AG04450 (cell line): ENCODE measurements around the gene CPVL. TPM values are rescaled to one million over a fixed set of nuclear protein-coding genes. Genes with fewer than 3 reads are reported as not detected.

ENCODE experiments used
- CTCF ChIA-PET: fragments of 300-600, 350-600 bp; formaldehyde crosslinking; extraction: SDS; loops from one replicate; lab custom pipeline; 2022; ENCODE audit warnings: antibody characterized with exemption, inconsistent platforms; lab: Charles Lee
- POLR2A ChIA-PET: fragments of 350-600 bp; formaldehyde crosslinking; extraction: SDS; loops from one replicate; lab custom pipeline; 2021; ENCODE audit warnings: antibody characterized with exemption, inconsistent platforms; lab: Yijun Ruan, JAX
- DNase-seq: peaks from one replicate; pipeline ENCODE4 v3.0.0-alpha.2; 2011; ENCODE audit warnings: low read depth, low spot score
- H3K27ac ChIP-seq: one replicate; pipeline ENCODE4 v1.5.1; 2012; ENCODE audit warnings: low read depth, low read length, control low read depth
- H3K27me3 ChIP-seq: one replicate; pipeline ENCODE4 v1.6.0; 2012; ENCODE audit warnings: low read length; ENCODE audit not compliant: control insufficient read depth, insufficient read depth
- H3K4me3 ChIP-seq: 2 replicates; pipeline ENCODE4 v1.5.1; 2011; ENCODE audit warnings: mild to moderate bottlenecking, low read depth, low read length, control low read depth
- H3K9me3 ChIP-seq: 2 replicates; pipeline ENCODE4 v1.5.1; 2012; ENCODE audit warnings: low read length; ENCODE audit not compliant: control insufficient read depth, insufficient read depth
- CTCF ChIP-seq: IDR thresholded peaks from 2 replicates; pipeline ENCODE4 v1.5.1; 2011; ENCODE audit warnings: low read depth, low read length, control low read depth, inconsistent platforms
- polyA minus RNA-seq: library from RNA; depleted of rRNA, polyadenylated mRNA; stranded (reverse); fragments of >200 nt; gene quantifications from 2 replicates; pipeline ENCODE4 v1.2.3, GENCODE V29; 2011; rRNA and poly(A)+ RNA removed
- polyA plus RNA-seq: library from polyadenylated mRNA; depleted of rRNA; stranded (reverse); fragments of >200 nt; gene quantifications from 2 replicates; pipeline ENCODE4 v1.2.3, GENCODE V29; 2011; rRNA removed

CPVL gene
- not detected in 2 replicates for polyA plus RNA-seq
- not detected in 2 replicates for polyA minus RNA-seq

- CTCF ChIA-PET: interaction anchor here (0.6 to 1.4 kb wide), 3 partner anchors 48 to 224 kb away, joined by 3 to 5 read pairs (median 3); no protein-coding TSS in a partner anchor
- no peak for DNase-seq
- POLR2A ChIA-PET: no interaction called here
- no peak within 1 kb of the TSS for H3K4me3 ChIP-seq
- no peaks in the 10 kb centered on the region for H3K9me3 ChIP-seq
- TF ChIP-seq CTCF: no peak
- peaks cover 16% of the 10 kb centered on the region for H3K27me3 ChIP-seq
- no peak within 1 kb of the TSS for H3K27ac ChIP-seq
Measured at GRCh38 chr7:29146057-29146706, at the start of gene CPVL. CPVL (minus strand) TSS chr7:29146537; CDS start chr7:29121061, 25,476 bp downstream.

GRCh38 chr7:29194594-29195427 lies 48.5 kb upstream of the CPVL start, which contains the start of gene CHN2:
CHN2 (plus strand) TSS chr7:29194775.
- Histone ChIP-seq H3K4me3 (peak within 1 kb of the TSS; percentile 41), H3K27me3 (peaks cover 33% of the 10 kb centered on the region), H3K27ac (no peak within 1 kb of the TSS), H3K9me3 (no peaks in the 10 kb centered on the region; the same call in 1 of the 2 replicates)
- POLR2A ChIA-PET: no interaction called here
- TF ChIP-seq CTCF: no peak
- CTCF ChIA-PET: interaction anchor here (0.7 to 1.0 kb wide), 2 partner anchors 26 to 214 kb away, joined by 3 to 6 read pairs; no protein-coding TSS in a partner anchor
- no peak for DNase-seq

GRCh38 chr7:29194206-29194593 lies 47.9 kb upstream of the CPVL start:
- CTCF ChIA-PET: interaction anchor here (0.7 kb wide), 1 partner anchor 25 kb away, joined by 6 read pairs; no protein-coding TSS in a partner anchor

GRCh38 chr7:29193316-29194205 lies 47.2 kb upstream of the CPVL start:
- Histone ChIP-seq H3K27me3 (peaks cover 33% of the 10 kb centered on the region), H3K27ac (no peak overlapping the region), H3K9me3 (no peaks in the 10 kb centered on the region; the same call in 1 of the 2 replicates), H3K4me3 (no peak overlapping the region)
- no peak for TF ChIP-seq CTCF
- CTCF ChIA-PET: interaction anchor here (0.7 kb wide), 1 partner anchor 25 kb away, joined by 6 read pairs; no protein-coding TSS in a partner anchor
- POLR2A ChIA-PET: no interaction called here
- no peak for DNase-seq

More at GRCh38 chr7:29194206-29194593, 47.9 kb upstream of the CPVL start:
- H3K4me3 ChIP-seq: peak overlapping the region; percentile 41; the same call in 1 of the 2 replicates
- no peak overlapping the region for H3K27ac ChIP-seq
- POLR2A ChIA-PET: no interaction called here
- H3K9me3 ChIP-seq: no peaks in the 10 kb centered on the region; the same call in 1 of the 2 replicates
- DNase-seq: no peak
- peaks cover 33% of the 10 kb centered on the region for H3K27me3 ChIP-seq
- TF ChIP-seq CTCF: no peak
